DMS 273 (cell line): Measurements from ENCODE around the gene COX5A.

ENCODE experiments used
- DNase-seq: peaks from one replicate; lab custom pipeline; 2025; ENCODE audit not compliant: unreplicated experiment; lab: John Stamatoyannopoulos, UW

COX5A gene

DNA sequence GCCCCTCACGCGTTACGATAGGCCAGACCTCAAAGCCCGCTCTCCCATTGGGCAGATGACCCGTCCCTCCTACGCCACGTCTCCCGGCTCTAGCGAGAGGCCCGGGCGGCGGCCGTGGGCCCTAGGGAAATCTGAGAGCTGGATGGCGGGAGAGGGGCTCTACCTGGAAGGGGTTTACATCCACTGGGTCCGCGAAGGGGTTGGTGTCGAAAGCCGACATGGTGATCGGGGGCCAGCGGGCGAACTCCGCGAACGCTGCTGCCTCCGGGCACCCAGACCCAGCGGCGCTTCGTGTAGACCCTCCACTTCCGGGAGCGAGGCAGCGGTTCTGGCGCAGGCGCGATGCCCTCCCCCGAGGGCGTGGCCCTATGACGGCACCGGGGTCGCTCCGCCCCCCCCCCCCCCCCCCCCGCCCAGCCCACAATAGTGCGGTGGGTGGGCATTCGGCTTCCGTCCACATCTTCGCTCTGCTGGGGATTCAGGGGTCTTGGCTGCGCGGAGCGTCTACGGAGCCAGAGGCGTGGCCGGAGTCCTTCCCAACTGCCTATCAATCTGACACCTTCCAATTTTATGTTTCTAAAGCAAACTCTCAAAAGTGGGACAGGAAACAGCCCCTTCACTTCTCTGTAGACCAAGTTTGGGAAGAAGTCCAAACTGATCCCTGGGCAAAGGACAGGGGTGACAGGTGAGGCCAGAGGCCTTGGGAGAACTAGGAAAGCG, 64.7 kb downstream of the COX5A start, which contains the start of gene SCAMP2:
SCAMP2 (minus strand) TSS at position 330 of the 720 bp plus-strand sequence; CDS start at position 220, 110 bp downstream.
- DNase-seq: peak; percentile 95

DNA sequence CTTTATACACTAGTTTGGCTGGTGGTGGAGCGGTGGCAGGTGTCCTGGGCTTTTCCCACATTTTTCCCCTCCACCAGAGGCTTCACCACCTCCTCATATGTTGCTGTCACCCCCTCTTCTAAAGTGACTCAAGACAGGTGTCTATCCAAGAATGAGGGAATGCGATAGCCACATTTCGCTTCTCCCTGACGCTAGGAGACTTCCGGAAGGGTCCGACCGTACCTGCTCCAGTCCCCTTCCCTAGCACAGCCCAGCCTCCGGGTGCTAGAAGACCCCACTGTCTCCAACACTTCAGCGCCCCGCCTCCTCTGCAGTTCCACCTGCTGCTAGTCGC, 65.2 kb downstream of the COX5A start:
- no peak for DNase-seq

DNA sequence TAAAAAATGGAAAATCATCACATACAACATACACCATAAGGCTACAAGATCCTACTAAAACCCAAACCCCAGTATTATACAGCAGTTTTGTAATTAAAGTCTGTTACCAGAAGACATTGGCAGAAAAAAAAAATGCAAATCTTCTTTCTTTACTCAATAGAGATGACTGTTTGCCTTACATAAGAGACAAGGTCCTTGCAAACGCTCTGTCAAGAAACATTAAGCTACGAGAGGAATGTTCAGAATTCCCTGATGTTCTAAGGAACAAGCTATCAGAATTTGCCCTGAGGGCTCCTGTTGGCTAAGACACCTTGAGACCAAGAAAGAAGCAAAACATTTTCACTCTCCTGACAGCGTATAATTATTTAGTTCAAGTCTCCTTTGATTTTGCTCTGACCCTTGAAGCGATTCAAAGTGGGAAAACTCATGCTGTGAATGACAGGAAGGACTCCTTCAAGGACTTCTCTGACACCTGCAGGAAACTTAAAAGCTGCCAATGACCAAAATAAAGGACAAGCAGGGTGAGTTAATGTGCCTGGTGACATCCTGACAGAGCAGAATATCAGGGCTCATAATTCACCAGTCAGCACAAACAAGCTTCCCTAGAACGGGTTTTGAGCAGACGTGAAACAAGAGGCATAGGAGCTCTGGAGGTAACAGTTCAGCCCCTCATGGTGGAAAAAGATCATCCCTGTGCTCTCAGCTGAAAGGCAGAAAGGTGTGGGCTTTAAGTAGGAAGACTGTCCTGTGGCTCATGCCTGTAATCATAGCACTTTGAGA, 67.2 kb downstream of the COX5A start:
- no peak for DNase-seq
